Aorta (tissue), 5 donors: ENCODE measurements around the gene SERPINE1. TPM values are rescaled to one million over a fixed set of nuclear protein-coding genes. Genes with fewer than 3 reads are reported as not detected.

Experiments
- ATAC-seq: fragments of 200-7000 bp; cut with Tn5 transposase; one replicate; pipeline ENCODE4 v1.9.1; 2022; ENCODE audit warnings: moderate library complexity; ENCODE audit not compliant: low FRiP score
- DNase-seq, 2 donors: peaks; one replicate each; pipeline ENCODE4 v3.0.0-alpha.2; 2020
- H3K27ac ChIP-seq, 2 donors: one replicate each; pipeline ENCODE4 v1.5.1; 2013; ENCODE audit warnings: low read length in 2 of 2, mild to moderate bottlenecking in 2 of 2, moderate library complexity in 2 of 2, control low read depth in 1 of 2, inconsistent platforms in 1 of 2, low read depth in 1 of 2
- H3K27me3 ChIP-seq, 2 donors: one replicate each; pipeline ENCODE4 v1.6.1; 2013; ENCODE audit warnings: control low read depth in 1 of 2, low read length in 1 of 2, mild to moderate bottlenecking in 1 of 2, moderate library complexity in 1 of 2; ENCODE audit not compliant: insufficient read depth in 2 of 2, control insufficient read depth in 1 of 2
- H3K36me3 ChIP-seq, 2 donors: one replicate each; pipeline ENCODE4 v1.6.1; 2013; ENCODE audit warnings: control low read depth in 1 of 2, low read length in 1 of 2, mild to moderate bottlenecking in 1 of 2; ENCODE audit not compliant: insufficient read depth in 2 of 2, control insufficient read depth in 1 of 2
- H3K4me1 ChIP-seq, 2 donors: one replicate each; pipeline ENCODE4 v1.6.1; 2013; ENCODE audit warnings: low read length in 2 of 2, control low read depth in 1 of 2, mild to moderate bottlenecking in 1 of 2, moderate library complexity in 1 of 2; ENCODE audit not compliant: insufficient read depth in 2 of 2, control insufficient read depth in 1 of 2
- H3K4me3 ChIP-seq, 2 donors: one replicate each; pipeline ENCODE4 v1.5.1; 2013; ENCODE audit warnings: low read length in 2 of 2, control low read depth in 1 of 2, mild to moderate bottlenecking in 1 of 2
- H3K9me3 ChIP-seq: one replicate; pipeline ENCODE4 v1.6.1; 2013; ENCODE audit warnings: mild to moderate bottlenecking, low read length; ENCODE audit not compliant: control insufficient read depth
- WGBS, 2 donors: extraction: QIAGEN DNeasy Blood & Tissue Kit; methylation state at CpG; one replicate each; pipeline ENCODE4 v1.1.7; 2013; 5-methylcytosine and 5-hydroxymethylcytosine counted together
- intact Hi-C, 2 donors: fragments of 100-400 bp; cut with DNase I; formaldehyde crosslinking; loops; one replicate each; pipeline versions ENCODE4 v1.14.2 to v1.15.0; 2022
- polyA plus RNA-seq, 2 donors: library from polyadenylated mRNA; stranded (reverse); fragments of 200-250 nt; gene quantifications; one replicate each; pipeline ENCODE4 v1.2.3, GENCODE V29; 2013
- total RNA-seq, 2 donors: library from RNA; stranded (reverse); fragmentation: NEBNext Ultra II Directional; extraction: Animal tissue kit (Norgen Biotek cat#: 25700); gene quantifications; one replicate each; pipeline ENCODE4 v1.2.1, GENCODE V29; 2021
- donor health status: healthy with polysubstance abuse.
- donor health status: Bipolar disorder and iron deficiency.
- donor health status: DM: no; HTN: no; CAD: no.
- donor health status: DM: no; HTN: no; CAD: no.
- donor health status: DM: yes; HTN: yes; CAD: no.

The SERPINE1 gene
- total and polyA plus RNA-seq, 4 donors, result 57.1 to 693 (median 104) TPM

GRCh38 chr7:101153969-101154692 lies 27.2 kb downstream of the SERPINE1 start, which contains the start of gene AP1S1:
AP1S1 (plus strand) TSS chr7:101154476; CDS start chr7:101154515, 39 bp downstream.
- 3 to 4% methylated on average over 37 to 51 of the region's 51 CpGs for WGBS, 2 donors
- ATAC-seq, result peak; percentile 95
- Histone ChIP-seq H3K36me3 (peaks cover 2% of the 10 kb centered on the region in 2 donors), H3K27me3 (no peaks in the 10 kb centered on the region), H3K4me1 (no peaks in the 10 kb centered on the region), H3K27ac (no peak within 1 kb of the TSS), H3K4me3 (peak within 1 kb of the TSS; percentile 59 to 64), H3K9me3 (no peaks in the 10 kb centered on the region)
- intact Hi-C loops, result no loop called here
- DNase-seq, result peak; percentile 96 to 98

GRCh38 chr7:101154693-101155102 lies 27.8 kb downstream of the SERPINE1 start:
- no peaks in the 10 kb centered on the region for H3K4me1 ChIP-seq
- DNase-seq (peak in 1 of 2 donors; percentile 79), ATAC-seq (peak; percentile 64)
- H3K36me3 ChIP-seq, result peaks cover 2% of the 10 kb centered on the region in 2 donors
- H3K27ac ChIP-seq, result no peak overlapping the region
- intact Hi-C loops, result no loop called here
- WGBS, 2 donors, result 0 to 1% methylated on average over 15 to 34 of the region's 34 CpGs
- peak overlapping the region; percentile 59 to 64 for H3K4me3 ChIP-seq
- no peaks in the 10 kb centered on the region for H3K9me3 ChIP-seq
- H3K27me3 ChIP-seq, result no peaks in the 10 kb centered on the region

- DNase-seq (no peak), ATAC-seq (no peak)
- WGBS, 2 donors, result 66 to 76% methylated on average over 4 of the region's 4 CpGs
- H3K9me3 ChIP-seq, result no peaks in the 10 kb centered on the region
- peaks cover 2% of the 10 kb centered on the region in 2 donors for H3K36me3 ChIP-seq
- H3K27me3 ChIP-seq, result no peaks in the 10 kb centered on the region
- intact Hi-C loops, result no loop called here
- no peak overlapping the region for H3K27ac ChIP-seq
- H3K4me1 ChIP-seq, result no peaks in the 10 kb centered on the region
- no peak overlapping the region for H3K4me3 ChIP-seq
Observed at GRCh38 chr7:101155303-101155702, 28.4 kb downstream of the SERPINE1 start.

- no peak overlapping the region for H3K4me3 ChIP-seq
- no peak for ATAC-seq
- H3K9me3 ChIP-seq, result no peaks in the 10 kb centered on the region
- H3K27me3 ChIP-seq, result no peaks in the 10 kb centered on the region
- intact Hi-C loops, result no loop called here
- no peak overlapping the region for H3K27ac ChIP-seq
- 79 to 81% methylated on average over 6 of the region's 6 CpGs for WGBS, 2 donors
- no peak for DNase-seq
- peaks cover 2% of the 10 kb centered on the region in 2 donors for H3K36me3 ChIP-seq
- no peaks in the 10 kb centered on the region for H3K4me1 ChIP-seq
Observed at GRCh38 chr7:101156277-101156676, 29.4 kb downstream of the SERPINE1 start.

- H3K27ac ChIP-seq, result no peak overlapping the region
- H3K36me3 ChIP-seq, result peaks cover 2% of the 10 kb centered on the region in 2 donors
- H3K4me1 ChIP-seq, result no peaks in the 10 kb centered on the region
- 92 to 93% methylated on average over 14 of the region's 14 CpGs for WGBS, 2 donors
- H3K27me3 ChIP-seq, result no peaks in the 10 kb centered on the region
- H3K9me3 ChIP-seq, result no peaks in the 10 kb centered on the region
- ATAC-seq, result no peak
- H3K4me3 ChIP-seq, result no peak overlapping the region
- DNase-seq, result no peak
- intact Hi-C loops, result no loop called here
Observed at GRCh38 chr7:101156866-101157589, 30.1 kb downstream of the SERPINE1 start.

GRCh38 chr7:101159696-101160674 lies 33.1 kb downstream of the SERPINE1 start:
- no peaks in the 10 kb centered on the region for H3K9me3 ChIP-seq
- intact Hi-C loops, result loop anchor here in 1 of 2 donors (10.0 kb wide), 1 partner anchor 265 kb away; the partner anchor contains the start of gene ACHE
- H3K27me3 ChIP-seq, result peaks cover 0 to 7% of the 10 kb centered on the region in 2 donors
- H3K27ac ChIP-seq, result no peak overlapping the region
- H3K4me1 ChIP-seq, result no peaks in the 10 kb centered on the region
- peaks cover 2% of the 10 kb centered on the region in 2 donors for H3K36me3 ChIP-seq
- DNase-seq (no peak), ATAC-seq (no peak)
- 82 to 90% methylated on average over 31 of the region's 31 CpGs for WGBS, 2 donors
- no peak overlapping the region for H3K4me3 ChIP-seq

GRCh38 chr7:101160910-101161309 lies 34.0 kb downstream of the SERPINE1 start:
- Histone ChIP-seq H3K4me3 (no peak overlapping the region), H3K4me1 (no peaks in the 10 kb centered on the region), H3K27ac (no peak overlapping the region), H3K36me3 (peaks cover 2% of the 10 kb centered on the region in 2 donors), H3K9me3 (no peaks in the 10 kb centered on the region), H3K27me3 (peaks cover 0 to 11% of the 10 kb centered on the region in 2 donors)
- ATAC-seq (no peak), DNase-seq (no peak)
- intact Hi-C loops, result loop anchor here in 1 of 2 donors (10.0 kb wide), 1 partner anchor 266 kb away; the partner anchor contains the start of gene ACHE
